Mesenteric fat pad (tissue), 1 donor: ENCODE results near the gene AP3S2. TPM values are rescaled to one million over a fixed set of nuclear protein-coding genes. Genes with fewer than 3 reads are reported as not detected.
"Not testable (repeated sequence)": the region's sequence is repeated elsewhere in the genome, so short reads cannot be mapped to it uniquely, and the experiment has no call there.

Experiments used
- DNase-seq: peaks from one replicate; pipeline ENCODE4 v3.0.0-alpha.2; 2020; ENCODE audit warnings: low spot score
- total RNA-seq: library from RNA; stranded (reverse); fragmentation: NEBNext Ultra II Directional; extraction: Animal tissue kit (Norgen Biotek cat#: 25700); gene quantifications from one replicate; pipeline ENCODE4 v1.2.1, GENCODE V29; 2021
- donor health status: DM: yes; HTN: yes; CAD: no.

The AP3S2 gene
- total RNA-seq, 1 donor from 2014 or later, result 27.3 TPM

DNA sequence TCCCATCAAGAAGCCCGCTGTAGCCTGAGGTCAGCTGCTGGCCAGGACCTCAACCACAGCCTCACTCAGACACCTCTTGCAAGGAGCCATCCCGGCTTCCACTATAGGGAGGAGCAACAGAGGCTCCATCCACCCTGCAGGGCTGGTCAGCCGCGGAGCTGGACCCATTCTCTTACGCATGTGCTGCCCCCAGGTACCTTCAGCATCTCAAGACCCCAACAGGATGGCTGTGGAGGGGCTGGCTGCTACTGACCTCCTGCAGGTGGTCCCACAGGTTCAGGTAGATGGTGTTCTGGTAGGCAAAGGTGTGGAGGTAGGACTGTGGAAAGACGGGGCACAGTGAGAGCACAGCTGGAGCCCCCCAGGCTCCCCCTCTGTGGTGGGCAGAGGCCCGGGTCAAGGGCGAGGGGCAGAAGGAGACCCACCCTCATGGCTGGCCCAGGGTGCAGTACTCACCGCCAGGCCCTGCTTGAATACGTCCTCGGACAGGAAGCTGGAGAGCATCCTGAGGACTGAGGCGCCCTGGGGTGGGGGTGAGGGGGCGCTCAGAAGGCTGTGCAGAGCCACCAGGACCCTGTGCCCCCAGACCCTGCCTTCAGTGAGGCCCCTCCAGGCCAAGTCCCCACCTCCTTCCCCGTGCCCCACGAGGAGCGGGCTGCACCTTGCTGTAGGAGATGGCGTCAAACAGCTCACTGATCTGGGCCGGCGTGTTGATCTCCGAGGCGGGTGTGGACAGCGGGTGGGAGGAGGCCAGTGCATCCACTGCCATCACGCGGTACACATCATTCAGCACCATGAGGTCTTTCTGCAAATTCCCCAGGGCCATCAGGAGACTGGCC, 90.6 kb downstream of the AP3S2 start:
- DNase-seq, result no peak

DNA sequence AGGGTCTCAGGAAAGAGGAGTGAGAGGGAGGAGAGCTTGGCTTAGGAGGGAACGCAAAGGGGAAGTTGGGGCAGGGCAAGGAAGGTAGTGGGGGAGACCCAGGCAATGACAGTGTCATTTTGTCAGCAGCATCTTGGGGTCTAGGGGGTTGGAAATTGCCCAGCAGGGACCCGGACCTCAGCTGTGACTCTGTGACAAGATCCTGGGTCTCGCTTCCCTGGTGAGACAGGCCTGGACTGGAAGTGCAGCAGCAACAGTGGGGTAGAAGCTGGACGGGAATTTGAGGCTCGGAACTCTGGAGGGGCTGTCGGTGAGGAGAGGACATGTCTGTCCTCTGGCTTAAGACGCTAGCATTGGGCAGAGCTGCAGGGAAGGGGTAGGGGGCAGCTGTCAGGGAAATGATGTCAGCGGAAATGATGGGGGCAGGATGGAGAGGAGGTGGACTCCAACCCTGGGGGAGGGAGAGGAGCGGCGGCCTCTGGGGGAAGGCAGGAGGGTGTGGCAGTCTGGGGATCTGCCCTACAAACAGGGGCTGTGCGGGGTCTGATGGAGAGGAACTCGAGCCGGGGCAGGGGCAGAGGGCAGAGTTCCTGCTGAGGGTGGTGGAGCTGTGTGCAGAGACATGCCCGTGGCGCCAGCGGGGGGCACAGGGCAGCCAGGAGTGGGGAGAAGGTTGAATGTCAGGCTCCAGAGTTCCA, 91.4 kb downstream of the AP3S2 start:
- no peak for DNase-seq

DNA sequence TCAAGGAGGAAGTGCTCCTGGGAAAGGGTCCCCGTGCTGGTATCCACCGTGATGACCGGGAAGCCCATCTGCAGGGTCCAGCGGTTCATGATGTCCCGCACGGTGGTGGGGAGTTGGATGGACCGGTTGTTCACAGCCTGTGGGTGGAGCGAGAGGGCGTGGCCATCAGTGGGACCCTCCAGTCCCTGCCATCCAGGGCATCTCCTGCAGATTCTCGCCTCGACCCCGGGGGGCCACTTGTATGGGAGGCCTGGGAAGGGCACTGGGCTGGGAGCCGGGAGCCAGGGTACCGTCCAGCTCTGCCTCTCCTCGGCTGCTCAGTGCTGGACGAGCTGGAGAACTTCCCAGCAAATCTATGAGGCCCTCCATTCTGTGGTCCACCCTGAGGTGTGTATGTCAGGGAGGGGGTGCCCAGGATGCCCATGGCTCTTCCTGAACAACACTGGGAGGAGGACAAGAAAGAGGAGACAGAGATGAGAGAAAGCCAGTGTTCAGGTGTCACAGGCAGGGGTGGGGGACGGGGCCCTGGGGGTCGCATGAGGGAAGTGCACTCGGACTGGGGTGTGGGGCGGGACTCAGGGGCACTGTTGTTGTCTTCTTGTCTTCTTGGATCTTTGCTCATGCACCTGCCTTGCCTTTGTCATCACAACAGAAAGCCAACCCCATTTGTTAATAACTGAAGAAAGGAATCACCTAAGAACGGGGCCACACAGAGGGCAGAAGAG, 92.2 kb downstream of the AP3S2 start:
- no peak for DNase-seq

DNA sequence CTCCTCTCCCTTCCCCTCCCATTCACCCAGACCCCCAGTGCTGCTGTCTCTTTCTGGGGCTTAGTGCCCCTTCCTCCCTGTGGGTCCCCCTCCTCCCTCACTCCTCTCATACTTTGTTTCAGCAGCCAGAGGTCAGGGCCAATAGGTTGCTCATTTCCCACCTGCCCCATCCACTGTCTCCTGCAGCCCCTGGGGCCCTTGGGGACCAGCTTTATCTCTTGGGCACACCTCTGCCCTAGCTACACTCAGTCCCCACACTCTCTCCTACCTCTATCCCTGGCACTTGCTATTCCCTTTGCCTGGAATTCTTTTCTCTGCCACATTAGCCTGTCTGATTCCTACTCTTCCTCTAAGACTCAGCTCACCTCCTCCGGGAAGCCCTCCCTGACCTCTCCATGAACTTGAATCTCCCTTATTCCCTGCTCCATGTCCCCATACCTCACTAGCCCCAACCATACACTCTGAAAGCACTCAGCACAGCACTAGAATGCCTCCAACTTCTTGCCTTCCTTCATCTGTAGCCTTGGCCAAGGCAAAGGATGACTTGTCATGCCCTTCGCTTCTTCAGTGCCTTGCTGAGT, 93.8 kb downstream of the AP3S2 start:
- no peak for DNase-seq

DNA sequence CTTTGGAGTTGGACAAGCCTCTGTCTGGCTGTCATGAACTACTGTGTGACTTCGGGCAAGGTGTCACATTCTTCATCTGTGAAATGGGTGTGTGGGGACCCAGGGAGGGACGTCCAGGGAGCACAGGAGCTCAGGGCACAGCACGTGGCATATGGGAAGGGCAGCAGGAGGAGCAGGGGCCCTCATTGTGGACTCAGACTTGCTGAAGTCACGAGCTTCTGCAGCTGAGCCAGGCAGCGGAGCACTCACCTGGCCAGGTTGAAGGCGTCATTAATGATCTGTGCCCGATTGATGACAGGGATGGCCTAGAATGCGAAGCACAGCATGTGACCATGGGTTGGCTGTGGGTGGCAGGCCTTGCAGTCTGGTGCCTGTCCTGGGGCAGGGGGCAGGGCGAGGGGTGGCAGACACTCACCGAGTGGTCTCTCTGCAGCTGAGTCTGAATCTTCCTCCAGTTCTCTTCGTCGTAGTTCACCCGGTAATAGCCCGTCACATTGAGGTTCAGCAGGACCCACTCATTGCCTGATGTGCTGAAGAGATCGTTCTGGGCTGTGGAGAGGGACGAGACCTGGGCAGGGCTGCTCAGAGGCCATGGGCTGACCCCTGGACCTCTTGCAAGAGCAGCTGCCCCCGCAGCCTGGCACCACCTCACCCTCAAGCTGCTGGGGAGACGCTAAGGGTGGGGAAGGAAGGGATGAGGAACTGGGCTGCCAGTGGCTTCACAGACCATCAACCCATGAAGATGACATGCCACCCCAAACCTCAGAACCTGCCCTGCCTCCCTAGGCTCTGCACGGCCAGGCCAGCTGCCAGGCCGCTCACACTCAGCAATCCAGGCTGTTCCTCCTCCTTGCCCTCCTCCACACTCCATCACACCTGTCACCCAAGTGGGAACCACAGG, 94.5 kb downstream of the AP3S2 start:
- DNase-seq, result no peak

DNA sequence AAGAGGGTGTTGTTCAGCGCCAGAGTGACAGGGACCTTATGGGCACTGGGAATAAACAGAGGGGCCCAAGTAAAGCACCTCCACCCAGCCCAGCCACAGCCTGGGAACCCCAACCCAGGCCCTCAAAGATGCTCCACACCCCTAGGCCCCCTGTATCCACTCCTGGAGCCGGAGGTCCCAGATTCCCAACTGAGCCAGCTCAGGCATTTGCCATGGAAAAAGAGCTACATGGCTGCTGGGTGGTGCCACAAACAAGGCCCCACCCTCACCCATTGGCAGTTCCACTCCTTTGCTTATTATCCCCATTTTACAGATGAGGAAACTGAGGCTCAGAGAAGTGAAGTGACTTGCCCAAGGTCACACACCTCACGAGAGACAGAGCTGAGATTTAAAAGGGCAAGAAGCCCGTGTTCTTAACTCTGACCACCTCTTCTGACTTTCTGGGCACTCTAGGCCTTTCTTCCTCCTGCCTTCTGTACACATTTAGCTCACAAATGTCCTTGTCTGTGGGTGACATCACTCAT, 96.1 kb downstream of the AP3S2 start:
- no peak for DNase-seq

DNA sequence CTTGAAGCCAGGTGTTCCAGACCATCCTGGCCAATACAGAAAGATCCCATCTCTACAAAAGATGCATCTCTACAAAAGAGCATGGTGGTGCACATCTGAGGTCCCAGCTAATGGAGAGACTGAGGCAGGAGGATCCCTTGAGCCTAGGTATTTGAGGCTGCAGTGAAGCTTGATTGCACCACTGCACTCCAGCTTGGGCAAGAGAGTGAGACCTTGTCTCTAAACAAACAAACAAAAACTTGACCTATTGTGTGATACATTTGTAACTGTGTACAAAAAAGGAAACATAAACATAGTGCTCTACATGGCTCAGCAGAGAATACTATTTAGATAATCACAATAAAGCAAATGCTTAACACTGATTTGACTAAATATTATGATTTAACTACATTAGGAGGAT, 97.8 kb downstream of the AP3S2 start:
- DNase-seq, result no peak

DNA sequence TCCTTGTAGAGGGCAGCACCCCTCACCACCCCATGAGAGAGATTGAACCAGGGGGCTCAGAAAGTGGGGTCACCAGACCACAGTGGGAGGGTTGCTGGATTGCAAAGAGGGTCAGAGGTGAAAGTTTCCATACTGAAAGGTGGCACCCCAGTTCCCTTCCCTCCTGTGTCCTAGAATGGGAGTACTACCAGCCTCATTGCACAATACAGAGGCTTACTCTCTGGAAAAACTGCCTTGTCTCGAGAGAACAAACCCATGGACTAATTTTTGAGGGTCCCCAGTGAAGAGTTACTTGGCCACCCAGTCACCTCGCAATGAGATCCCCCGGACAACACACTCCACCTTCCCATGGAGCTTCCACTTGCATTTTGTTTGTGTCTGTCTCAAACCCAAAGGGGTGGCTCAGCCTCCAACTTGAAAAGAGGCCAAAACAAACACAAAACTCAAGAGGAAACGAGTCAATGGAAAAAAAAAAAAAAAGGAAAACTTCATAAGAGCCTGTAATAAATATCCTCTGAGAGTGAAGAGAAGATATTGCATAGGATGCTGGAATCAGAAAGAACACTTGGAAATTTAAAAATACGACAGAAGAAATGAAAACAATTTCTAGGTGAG, 99.1 kb downstream of the AP3S2 start:
- DNase-seq, result no peak

DNA sequence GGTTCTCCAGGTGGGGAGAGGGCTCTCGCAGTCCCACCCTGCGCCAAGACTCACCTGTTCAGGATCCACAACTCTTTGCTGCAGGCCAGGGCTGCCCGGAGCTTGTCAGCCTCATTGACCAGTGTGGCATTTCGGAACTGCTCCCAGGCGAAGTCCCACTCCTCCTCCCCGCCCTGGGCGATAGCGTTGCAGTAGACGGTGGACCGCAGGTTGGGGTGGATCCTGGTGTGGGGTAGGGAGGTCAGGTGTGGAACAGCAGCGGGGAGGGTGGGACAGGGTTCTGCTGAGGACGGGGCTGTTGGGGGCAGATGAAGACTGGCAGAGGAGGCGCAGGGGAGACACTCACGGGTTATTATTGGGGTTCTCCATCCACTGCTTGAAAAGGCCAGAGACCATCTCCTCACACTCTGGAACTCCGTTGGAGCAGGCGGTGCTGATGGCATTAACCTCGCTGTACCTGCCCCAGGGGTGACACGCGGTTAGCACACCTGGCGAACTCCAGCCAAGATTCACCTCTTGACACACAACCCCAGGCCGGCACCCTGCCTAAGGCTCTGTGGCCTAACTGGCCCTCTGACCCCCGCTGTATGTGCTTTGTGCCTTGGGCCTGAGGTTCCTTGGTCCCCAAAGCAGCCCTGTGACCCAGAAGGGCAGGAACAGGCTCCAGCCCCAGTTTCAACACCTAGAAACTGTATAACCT, 101.5 kb downstream of the AP3S2 start:
- DNase-seq, result no peak

DNA sequence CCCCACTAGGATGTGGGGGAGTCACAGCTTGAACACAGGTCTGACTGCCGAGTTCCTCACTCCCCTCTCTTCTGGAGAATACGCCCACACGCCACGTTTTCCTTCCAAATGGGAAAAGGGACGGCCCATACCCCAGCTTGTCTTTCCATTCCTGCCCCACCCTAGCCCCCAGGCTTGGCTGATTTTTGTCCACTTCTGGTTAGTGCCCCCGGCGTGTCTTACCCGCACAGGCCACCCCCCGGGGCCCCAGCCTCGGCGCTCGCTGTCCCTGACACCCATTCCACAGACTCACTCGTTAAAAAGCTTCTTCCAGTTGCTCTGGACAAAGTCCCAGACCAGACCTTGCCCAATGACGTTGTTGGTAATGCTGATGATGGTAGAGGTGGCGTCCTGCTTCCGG, 103.1 kb downstream of the AP3S2 start:
- DNase-seq, result no peak

DNA sequence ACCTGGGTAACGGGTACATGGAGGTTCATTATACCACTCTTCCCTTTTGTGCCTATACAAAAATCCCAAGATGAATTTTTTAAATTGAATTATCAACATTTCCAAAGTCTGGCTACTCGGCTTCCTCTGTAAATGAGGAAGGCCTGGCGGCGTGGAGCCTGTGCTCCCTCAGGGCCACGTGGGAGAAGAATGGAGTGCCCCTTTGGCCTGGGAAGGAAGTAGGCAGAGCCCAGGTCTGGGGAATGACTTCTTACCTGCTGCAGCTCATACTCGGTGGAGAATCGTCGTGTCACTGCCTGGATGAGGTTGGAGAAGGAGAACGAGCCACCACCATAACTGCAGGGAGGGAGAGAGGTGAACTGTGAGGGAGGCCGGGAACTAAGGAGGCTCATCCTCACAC, 103.6 kb downstream of the AP3S2 start:
- DNase-seq, result no peak

DNA sequence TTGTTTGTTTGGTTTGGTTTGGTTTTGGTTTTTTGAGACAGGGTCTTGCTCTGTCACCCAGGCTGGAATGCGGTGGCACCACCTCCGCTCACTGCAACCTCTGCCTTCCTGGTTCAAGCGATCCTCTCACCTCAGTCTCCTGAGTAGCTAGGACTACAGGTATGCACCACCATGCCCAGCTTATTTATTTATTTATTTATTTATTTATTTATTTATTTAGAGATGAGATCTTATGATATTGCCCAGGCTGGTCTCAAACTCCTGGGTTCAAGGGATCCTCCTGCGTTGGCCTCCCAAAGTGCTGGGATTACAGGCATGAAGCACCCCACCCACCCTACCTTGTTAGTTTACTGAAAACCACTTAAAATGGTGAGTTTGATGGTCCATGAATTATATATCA, 105.2 kb downstream of the AP3S2 start:
- not testable (repeated sequence) for DNase-seq

DNA sequence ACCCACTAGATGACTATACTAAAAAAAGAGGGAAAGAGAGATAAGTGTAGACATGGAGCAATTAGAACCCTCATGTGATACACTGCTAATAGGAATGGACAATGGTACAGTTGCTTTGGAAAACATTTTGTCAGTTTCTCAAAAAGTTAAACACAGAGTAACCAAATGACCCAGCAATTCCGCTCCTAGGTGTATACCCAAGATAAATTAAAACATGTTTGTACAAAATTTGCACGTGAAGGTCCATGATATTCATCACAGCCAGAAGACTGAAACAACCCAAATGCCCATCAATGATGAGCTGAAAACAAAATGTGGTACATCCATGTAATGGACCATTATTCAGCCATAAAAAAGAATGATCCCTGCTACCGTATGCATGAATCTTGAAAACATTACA, 105.8 kb downstream of the AP3S2 start:
- no peak for DNase-seq

DNA sequence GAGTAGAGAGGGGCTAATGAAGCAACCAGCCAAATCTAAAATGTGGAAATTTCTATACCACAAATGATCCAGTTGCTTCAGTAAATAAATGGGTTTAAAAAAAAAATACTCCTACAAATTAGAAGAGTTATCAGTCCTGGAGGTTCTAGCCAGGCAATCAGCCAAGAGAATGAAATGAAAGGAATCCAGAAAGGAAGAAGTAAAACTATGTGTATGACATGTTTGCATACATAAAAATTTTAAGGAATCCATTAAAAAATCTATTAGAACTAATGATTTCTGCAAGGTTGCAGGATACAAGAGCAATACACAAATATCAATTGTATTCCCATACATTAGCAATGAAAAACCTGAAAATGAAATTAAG, 108.0 kb downstream of the AP3S2 start:
- no peak for DNase-seq

DNA sequence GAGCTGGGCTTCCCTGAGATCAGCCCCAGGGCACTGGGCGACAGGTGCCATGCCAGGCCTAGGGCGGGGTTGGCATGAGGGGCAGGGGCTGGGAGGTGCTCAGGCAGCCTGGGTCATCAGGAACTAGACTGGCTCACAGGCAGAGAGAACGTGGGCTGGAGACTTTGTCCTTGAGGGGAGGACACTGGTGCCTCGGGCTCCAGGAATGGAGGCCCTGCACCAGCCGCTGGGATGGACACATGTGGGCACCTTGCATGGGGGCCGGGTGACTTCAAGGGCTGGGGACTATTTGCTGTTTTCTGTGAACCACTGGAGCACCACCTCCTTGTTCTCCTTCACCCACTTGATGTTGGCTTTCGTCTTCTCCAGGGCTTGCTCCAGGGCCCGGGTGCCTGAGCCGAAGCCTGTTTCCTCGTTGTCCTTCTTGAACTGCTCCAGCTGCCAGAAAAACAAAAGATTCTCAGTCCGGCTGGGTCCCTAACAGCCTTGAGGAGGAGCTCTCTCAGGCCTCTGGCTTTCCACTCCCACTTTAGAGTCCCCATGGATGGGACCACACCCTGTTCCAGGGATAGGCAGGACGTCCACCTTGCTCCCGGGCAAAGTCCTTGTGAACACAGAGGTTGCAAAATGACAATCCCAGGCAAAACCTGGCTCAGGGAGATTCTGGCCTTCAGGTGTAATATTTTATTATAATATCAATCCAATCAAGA, 108.6 kb downstream of the AP3S2 start:
- DNase-seq, result no peak

DNA sequence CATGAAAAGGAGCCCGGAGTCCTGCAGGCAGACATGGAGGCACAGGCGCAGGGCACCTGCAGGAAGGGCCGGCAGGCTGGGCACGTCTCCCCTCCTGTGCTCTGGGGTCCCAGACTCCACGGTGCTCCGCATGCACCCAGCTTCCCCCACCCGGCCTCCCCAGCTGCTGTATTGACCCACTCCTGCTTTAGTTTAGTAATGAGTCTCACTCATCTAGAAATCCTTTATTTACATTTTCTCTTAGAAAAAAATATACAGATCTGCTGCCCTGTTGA, 109.2 kb downstream of the AP3S2 start:
- DNase-seq, result no peak

DNA sequence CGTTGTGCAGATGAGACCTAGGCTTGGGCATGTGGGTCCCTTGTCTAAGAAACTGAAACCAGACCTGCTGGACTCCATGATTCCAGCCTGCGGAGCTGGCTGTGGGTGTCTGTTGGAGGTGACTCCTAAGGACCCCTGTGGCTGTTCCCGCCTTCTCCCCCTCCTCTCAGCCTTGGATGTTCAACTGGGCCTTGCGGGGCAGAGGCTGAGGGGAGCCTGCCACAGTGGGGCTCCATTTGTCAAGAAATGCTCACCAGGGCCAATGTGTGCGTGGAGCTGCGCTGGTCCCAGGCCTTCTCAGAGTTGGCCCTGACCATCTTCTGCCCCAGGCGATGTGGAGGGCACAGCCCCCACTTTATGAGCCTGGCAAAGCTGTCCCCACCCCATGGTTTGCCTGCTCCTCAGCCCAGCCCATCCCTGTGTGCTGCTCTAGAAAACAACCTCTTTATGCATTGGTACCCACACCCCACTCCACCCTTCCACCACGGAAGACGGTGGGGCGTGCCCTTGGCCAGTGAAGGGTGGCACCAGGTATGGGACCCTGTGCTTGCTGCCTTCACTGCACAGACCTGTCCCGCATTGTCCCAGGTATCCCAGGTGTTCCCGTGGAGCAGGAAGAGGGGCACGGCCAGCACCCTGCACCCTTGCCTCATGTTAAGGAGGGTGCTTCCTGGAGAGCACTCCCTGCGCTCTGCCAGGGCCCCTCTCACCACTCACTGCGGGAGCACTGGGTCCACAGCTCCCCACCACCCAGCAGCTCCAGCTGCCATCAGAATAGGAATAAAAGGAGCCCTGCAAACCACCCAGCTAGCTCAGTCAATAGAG, 109.7 kb downstream of the AP3S2 start:
- DNase-seq, result no peak
